HG03575 (cell line): ENCODE data around the gene ZBTB25.
A peak's percentile ranks its signal among the peaks of the same experiment; 100 is the strongest.

Source experiments
- ATAC-seq: cut with Tn5 transposase; IDR thresholded peaks from one replicate; pipeline ENCODE4 v1.9.1; 2021; ENCODE audit not compliant: unreplicated experiment, insufficient number of reproducible peaks, low FRiP score; ENCODE audit errors: extremely low read depth

Gene ZBTB25

GRCh38 chr14:64503434-64504309, at the start of gene ZBTB25:
Gene ZBTB25, minus strand, starts transcription at chr14:64503838. Its CDS starts 13,305 bp downstream, at chr14:64490533.
- ATAC-seq = peak; percentile 33

GRCh38 chr14:64550621-64551333, 47.1 kb upstream of the ZBTB25 start:
- ATAC-seq = no peak

- ATAC-seq = no peak
These were observed 46.4 kb upstream of the ZBTB25 start, which contains the start of gene PPP1R36 for GRCh38 chr14:64549791-64550620. Gene PPP1R36, plus strand, starts transcription at chr14:64549961. Its CDS starts 37 bp downstream, at chr14:64549998.

- no peak for ATAC-seq
These were observed 45.4 kb upstream of the ZBTB25 start for GRCh38 chr14:64549016-64549415.

GRCh38 chr14:64544607-64545312, 41.1 kb upstream of the ZBTB25 start:
- ATAC-seq = no peak

- ATAC-seq = no peak
These were observed 39.2 kb upstream of the ZBTB25 start for GRCh38 chr14:64542836-64543201.

GRCh38 chr14:64541972-64542835, 38.6 kb upstream of the ZBTB25 start:
- no peak for ATAC-seq

GRCh38 chr14:64541261-64541971, 37.8 kb upstream of the ZBTB25 start:
- no peak for ATAC-seq

- ATAC-seq = peak; percentile 75
These were observed 36.9 kb upstream of the ZBTB25 start, which contains the start of gene HSPA2 for GRCh38 chr14:64540208-64541202. Gene HSPA2, plus strand, starts transcription at chr14:64540741. Its CDS starts 109 bp downstream, at chr14:64540850.

- no peak for ATAC-seq
These were observed 33.0 kb upstream of the ZBTB25 start for GRCh38 chr14:64536488-64537245.

- no peak for ATAC-seq
These were observed 27.9 kb upstream of the ZBTB25 start for GRCh38 chr14:64531567-64531966.

GRCh38 chr14:64525354-64525753, 21.7 kb upstream of the ZBTB25 start:
- ATAC-seq = no peak

- ATAC-seq = no peak
These were observed 19.1 kb upstream of the ZBTB25 start for GRCh38 chr14:64522591-64523355.

- ATAC-seq = no peak
These were observed 17.1 kb upstream of the ZBTB25 start for GRCh38 chr14:64520699-64521098.

GRCh38 chr14:64518229-64518628, 14.6 kb upstream of the ZBTB25 start:
- ATAC-seq = no peak
